K562 (cell line): ENCODE measurements around the gene CCZ1B.
"Not testable (repeated sequence)": the region's sequence is repeated elsewhere in the genome, so short reads cannot be mapped to it uniquely, and the experiment has no call there.

ENCODE experiments used
- CTCF ChIP-seq, 3 experiments: IDR thresholded peaks in 2 of 3; conservative IDR thresholded peaks in 1 of 3; 2 replicates each; pipeline ENCODE4 v1.5.1; 2011 to 2012; ENCODE audit warnings: low read length in 3 of 3, mild to moderate bottlenecking in 3 of 3, control low read depth in 2 of 3, improper control_type of control experiment in 1 of 3, inconsistent platforms in 1 of 3, low read depth in 1 of 3, mixed read lengths in 1 of 3, moderate library complexity in 1 of 3; ENCODE audit not compliant: insufficient read depth in 2 of 3
- E4F1 ChIP-seq: fragments of 250-450 bp; sonication (Bioruptor Pico); IDR thresholded peaks from 2 replicates; pipeline ENCODE4 v1.5.0; 2021; ENCODE audit warnings: mild to moderate bottlenecking, borderline replicate concordance
- MED1 ChIP-seq: sonication (generic); formaldehyde crosslinking; IDR thresholded peaks from 2 replicates; pipeline ENCODE4 v1.8.1; 2023; ENCODE audit warnings: missing genetic modification reagents, borderline replicate concordance
- POLR2A ChIP-seq: fragments of 450-650 bp; conservative IDR thresholded peaks from 2 replicates; pipeline ENCODE4 v1.6.1; 2016
- PRDM10 ChIP-seq: fragments of 450-650 bp; IDR thresholded peaks from 2 replicates; pipeline ENCODE4 v1.6.1; 2018; ENCODE audit not compliant: partially characterized antibody
- SPI1 ChIP-seq: IDR thresholded peaks from 2 replicates; pipeline ENCODE4 v1.6.1; 2011; ENCODE audit warnings: low read depth, low read length, control low read depth, borderline replicate concordance
- TFAM ChIP-seq: fragments of 250-450 bp; sonication (Bioruptor Pico); conservative IDR thresholded peaks from 2 replicates; pipeline ENCODE4 v1.5.0; 2021; ENCODE audit warnings: mild to moderate bottlenecking, moderate library complexity
- ZNF124 ChIP-seq: sonication (generic); formaldehyde crosslinking; IDR thresholded peaks from 2 replicates; pipeline ENCODE4 v1.8.1; 2022; ENCODE audit warnings: missing genetic modification reagents
- TF ChIP-seq, protein P1 (sequence below): fragments of 450-650 bp; IDR thresholded peaks from 2 replicates; pipeline ENCODE4 v1.6.1; 2016; ENCODE audit warnings: mild to moderate bottlenecking

DNA sequence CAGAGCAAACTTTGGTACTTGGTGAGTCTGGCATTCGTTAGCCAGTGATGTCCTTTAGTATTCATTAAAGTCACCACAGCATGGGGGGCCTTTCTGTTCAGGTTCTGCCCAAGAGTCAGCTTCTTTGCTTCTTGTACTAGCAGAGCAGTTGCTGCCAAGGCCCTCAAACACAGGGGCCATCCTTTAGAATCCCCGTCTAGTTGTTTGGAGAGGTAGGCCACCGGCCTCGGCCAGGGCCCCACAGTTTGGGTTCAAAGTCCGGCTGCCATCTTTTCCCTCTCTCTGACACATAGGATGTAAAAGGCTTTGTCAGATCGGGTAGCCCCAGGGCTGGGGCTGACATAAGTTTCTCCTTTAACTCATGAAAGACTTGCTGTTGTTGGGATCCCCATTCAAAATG lies 17.6 kb upstream of the CCZ1B start:
- not testable (repeated sequence) for TF ChIP-seq PRDM10; POLR2A; SPI1; E4F1 (CRISPR knock-in tag); TFAM; ZNF124; MED1; CTCF (IDR thresholded peaks at IDR 0.05 in 2 of 3, conservative IDR thresholded peaks at IDR 0.05 in 1 of 3; ENCODE audit: insufficient read depth in 2 of 3, low read depth in 1 of 3, low read length in 3 of 3)
- TF ChIP-seq, protein P1, sequence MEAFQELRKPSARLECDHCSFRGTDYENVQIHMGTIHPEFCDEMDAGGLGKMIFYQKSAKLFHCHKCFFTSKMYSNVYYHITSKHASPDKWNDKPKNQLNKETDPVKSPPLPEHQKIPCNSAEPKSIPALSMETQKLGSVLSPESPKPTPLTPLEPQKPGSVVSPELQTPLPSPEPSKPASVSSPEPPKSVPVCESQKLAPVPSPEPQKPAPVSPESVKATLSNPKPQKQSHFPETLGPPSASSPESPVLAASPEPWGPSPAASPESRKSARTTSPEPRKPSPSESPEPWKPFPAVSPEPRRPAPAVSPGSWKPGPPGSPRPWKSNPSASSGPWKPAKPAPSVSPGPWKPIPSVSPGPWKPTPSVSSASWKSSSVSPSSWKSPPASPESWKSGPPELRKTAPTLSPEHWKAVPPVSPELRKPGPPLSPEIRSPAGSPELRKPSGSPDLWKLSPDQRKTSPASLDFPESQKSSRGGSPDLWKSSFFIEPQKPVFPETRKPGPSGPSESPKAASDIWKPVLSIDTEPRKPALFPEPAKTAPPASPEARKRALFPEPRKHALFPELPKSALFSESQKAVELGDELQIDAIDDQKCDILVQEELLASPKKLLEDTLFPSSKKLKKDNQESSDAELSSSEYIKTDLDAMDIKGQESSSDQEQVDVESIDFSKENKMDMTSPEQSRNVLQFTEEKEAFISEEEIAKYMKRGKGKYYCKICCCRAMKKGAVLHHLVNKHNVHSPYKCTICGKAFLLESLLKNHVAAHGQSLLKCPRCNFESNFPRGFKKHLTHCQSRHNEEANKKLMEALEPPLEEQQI, result not testable (repeated sequence)
